ENCODE results near the gene ODC1.
"Not testable (repeated sequence)": the region's sequence is repeated elsewhere in the genome, so short reads cannot be mapped to it uniquely, and the experiment has no call there.

The ODC1 gene

GRCh38 chr2:10452956-10453904 is 5.1 kb upstream of the ODC1 start:
- DNase-seq (ENCODE audit: low spot score), result no peak

DNA sequence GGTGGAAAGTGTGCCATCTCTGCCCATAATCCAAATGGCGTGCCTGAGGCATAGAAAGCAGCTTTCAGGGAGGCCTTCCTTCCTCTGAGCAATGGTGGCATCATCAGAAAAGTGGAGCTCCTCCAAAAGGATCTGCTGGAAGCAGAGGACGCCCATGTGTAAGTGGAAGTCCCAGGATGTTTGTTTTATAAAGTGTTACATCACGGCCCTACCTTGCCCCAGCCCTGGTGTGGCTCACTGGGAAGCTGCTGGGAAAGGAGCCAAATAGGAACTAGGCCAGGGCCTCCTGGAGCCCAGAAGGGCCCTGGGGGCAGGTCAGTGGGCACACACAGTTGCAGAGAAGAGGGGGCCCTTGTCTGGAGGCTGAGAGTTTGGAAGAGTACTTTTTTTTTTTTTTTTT is 4.2 kb upstream of the ODC1 start:
- DNase-seq (ENCODE audit: low spot score), result no peak

- DNase-seq (ENCODE audit: low spot score), result no peak
These were observed 3.7 kb upstream of the ODC1 start for GRCh38 chr2:10451819-10452218.

- DNase-seq (ENCODE audit: low spot score), result no peak
These were observed 1.9 kb upstream of the ODC1 start for GRCh38 chr2:10449838-10450691.

DNA sequence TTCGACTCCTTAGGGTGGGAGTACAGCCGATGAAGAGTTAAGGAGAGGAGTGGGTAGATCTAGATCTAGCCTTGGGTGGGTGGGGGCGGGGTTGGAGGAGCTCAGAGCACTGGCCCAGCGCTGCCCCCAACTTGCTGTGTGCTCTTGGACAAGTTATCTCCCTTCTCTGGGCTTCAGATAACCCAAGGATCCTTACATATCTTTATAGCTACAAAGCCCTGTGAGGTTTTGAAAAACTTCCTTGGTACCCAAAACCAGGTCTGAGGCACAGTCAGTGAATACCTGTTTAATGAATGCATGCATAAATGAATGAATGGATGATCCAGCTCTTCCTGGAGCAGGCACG is 1.3 kb upstream of the ODC1 start:
- DNase-seq (ENCODE audit: low spot score), result no peak

- peak; percentile 98 for DNase-seq (ENCODE audit: low spot score)
These were observed 704 bp upstream of the ODC1 start for GRCh38 chr2:10448576-10449485.

- DNase-seq (ENCODE audit: low spot score), result peak; percentile 63
These were observed 730 bp downstream of the ODC1 start for GRCh38 chr2:10447300-10447894.

- DNase-seq (ENCODE audit: low spot score), result no peak
These were observed 1.5 kb downstream of the ODC1 start for GRCh38 chr2:10446631-10447030.

GRCh38 chr2:10444463-10444862 is 3.7 kb downstream of the ODC1 start:
- no peak for DNase-seq (ENCODE audit: low spot score)

DNA sequence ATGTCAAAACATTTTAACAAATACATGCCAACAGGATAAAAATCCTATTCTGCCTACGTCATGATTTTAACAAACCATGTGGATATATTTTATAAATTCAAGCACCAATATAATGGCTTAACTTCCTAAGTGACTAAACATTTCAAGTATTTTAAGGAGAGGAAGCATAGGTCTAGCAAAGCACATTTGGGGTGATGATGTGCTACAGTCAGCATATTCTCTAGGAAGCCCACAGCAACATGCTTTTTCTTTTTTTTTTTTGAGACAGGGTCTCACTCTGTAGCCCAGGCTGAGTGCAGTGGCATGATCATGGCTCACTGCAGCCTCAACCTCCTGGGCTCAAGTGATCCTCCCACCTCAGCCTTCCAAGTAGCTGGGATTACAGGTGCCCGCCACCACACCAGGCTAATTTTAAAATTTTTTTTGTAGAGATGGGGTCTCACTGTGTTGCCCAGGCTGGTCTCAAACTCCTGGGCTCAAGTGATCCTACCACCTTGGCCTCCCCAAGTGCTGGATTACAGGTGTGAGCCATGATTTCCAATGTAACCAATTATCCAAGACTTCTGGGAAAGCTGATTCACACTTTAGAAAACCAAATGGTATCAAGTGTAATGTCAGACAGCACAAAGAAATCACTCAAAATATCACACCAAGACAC is 5.5 kb downstream of the ODC1 start:
- not testable (repeated sequence) for DNase-seq (ENCODE audit: low spot score)

DNA sequence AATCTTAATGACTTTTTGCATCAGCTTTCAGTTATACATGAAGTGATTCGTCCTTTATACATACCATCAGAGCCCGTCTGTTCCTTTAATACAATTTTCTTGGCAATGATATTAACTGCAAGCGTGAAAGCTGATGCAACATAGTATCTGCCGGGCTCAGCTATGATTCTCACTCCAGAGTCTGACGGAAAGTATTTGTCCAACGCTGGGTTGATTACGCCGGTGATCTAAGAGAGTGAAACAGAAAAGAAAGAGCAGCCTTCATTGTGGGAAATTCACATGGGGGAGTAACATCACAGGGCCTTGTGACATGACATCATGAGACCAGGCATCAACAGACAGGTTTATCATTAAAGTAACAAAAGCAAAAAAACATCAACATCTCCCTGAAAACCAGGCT is 6.2 kb downstream of the ODC1 start:
- DNase-seq (ENCODE audit: low spot score), result no peak

DNA sequence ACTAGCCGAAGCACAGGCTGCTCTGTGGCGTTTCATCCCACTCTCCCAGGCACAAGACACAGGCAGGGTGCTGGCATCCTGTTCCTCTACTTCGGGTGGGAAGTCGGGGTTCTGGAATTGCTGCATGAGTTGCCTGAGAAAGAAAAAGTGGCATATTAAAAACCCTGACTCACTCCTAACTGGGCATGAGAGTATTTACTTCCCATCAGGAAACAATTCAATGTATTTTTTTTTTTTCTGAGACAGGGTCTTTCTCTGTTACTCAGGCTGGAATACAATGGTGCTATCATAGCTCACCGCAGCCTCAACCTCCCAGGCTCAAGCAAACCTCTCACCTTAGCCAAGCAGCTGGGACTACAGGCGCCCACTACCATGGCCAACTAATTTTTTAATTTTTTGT is 7.4 kb downstream of the ODC1 start:
- DNase-seq (ENCODE audit: low spot score), result no peak

DNA sequence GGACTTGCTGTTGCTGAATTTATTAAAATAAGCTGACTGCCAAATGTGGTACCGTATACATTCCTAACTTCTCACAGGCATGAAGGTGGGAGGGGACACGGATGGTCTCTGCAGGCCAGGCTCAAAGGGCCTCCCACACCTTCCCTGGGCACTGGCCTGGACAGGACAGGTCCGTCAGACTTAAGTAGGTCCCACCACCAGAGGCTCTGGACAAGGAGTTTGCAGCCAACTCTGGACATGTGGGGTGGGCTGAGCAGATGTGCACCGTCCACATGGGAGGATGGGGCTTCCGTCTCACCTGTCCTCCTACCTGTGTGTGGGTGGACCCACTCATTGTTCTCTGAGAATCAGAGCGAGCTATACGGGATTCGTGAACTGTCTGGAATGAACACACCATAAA is 8.2 kb downstream of the ODC1 start:
- DNase-seq (ENCODE audit: low spot score), result no peak

DNA sequence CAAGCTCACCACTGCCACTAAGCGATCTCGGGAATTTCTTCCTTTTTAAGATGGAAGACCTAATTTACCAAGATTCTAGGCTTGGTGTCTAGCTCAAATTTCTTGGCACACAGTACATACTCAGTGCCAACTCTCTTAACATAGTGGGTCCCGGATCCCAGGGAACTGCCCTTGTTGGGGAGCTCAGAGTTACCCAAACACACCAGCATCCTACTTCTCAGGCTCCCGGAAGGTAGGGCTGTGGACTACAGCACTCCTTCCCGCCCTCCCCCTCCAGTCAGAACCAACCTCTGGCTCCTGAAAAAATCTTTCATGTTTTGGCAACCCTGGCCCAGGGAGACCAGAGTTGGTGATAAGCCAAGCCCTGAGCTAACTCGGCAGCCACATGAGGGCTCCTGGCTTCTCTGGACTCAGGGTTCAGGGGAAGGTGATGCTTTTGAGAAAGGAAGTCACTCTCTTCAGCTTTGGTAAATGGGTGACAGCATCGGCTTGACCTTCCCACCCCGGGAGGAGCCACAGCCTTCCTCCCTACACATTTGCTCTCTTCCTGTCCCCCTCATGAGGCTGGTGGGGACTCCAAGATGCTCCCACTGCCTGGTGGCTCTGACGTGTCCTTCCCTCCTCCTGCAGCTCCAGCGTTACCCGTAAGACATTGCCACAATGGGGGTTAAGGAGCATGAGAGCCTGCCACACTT is 8.8 kb downstream of the ODC1 start:
- DNase-seq (ENCODE audit: low spot score), result no peak

- DNase-seq (ENCODE audit: low spot score), result no peak
These were observed 9.4 kb downstream of the ODC1 start for GRCh38 chr2:10438688-10439087.

DNA sequence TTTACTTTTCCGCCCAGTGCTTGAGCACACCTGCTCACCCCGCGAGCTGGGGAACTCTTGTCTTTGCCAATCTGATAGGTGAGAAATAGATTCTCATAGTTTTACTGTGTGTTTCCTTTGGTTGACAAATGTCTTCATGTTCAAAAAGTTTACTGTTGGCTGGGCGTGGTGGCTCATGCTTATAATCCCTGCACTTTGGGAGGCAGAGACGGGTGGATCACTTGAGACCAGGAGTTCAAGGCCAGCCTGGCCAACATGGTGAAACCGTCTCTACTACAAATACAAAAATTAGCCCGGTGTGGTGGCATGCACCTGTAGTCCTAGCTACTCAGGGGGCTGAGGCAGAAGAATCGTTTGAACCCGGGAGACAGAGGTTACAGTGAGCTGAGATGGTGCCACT is 10.3 kb downstream of the ODC1 start:
- DNase-seq (ENCODE audit: low spot score), result no peak

DNA sequence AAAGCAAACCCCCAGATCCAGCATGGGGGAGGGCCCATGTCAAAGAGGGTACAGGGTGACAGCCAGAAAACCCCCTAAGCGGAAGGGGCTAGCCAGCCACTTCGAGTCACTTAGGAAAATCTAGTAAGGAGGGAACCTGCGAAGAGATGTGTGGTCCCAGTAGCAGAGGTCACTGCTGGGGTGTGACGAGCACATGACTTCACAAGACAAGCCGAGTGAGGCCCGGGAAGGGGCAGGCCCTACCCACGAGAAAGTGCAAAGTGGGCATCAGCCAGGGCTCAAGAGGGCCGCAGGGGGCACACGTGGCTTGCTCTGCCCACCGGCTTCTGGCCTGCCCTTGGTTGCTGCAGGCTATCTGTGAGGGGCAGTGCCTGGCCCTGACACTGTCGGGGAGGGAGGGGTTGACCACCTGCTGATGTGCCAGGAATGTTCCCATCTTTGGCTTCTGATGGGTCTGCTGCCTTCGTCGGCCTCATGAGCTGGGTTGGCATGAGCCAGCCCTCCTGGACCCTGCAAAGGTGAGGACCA is 11.5 kb downstream of the ODC1 start:
- no peak for DNase-seq (ENCODE audit: low spot score)

GRCh38 chr2:10435820-10436204 is 12.3 kb downstream of the ODC1 start:
- DNase-seq (ENCODE audit: low spot score), result no peak

DNA sequence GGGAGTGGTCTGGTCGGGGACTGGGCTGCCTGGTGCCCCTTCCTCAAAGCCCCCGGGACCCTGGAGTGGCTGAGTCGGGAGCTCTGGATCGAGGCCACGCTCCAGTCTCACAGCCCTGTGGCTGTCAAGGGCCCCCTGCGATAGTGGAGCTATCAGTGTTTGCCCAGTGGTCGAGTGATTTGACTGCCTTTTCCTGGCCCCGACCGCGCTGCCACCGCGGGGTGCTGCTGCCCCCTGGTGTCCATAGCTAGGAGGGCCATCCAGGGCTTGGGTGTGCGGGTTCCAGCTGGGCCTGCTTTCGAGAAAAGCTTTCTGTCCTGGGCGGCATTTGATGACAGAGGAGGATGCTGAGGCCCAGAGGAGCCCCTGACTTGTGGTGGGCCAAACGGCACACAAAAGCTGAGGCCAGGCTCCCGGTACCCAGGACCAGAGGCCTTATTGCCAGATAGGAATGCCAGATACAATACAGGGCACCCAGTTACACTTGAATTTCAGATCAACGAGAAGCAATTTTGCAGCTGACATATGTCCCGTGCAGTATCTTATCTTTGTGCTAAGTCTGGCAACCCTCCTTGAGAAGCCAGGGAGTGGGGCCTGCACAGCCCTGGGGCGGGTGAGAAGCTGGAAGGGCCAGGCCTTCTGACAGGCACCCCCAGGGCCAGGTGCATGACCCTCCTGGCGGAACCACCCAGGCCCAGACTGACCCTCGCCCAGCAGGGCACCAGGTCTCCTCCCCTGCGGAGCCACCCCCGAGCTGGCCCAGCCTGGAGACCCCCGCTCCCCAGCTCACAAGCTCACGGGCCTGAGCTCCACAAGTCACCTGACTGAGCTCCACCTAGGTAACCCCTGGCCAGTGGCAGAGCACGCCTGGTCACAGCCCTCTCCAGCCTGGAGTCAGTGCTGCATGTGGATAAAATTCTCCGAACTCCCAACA is 13.0 kb downstream of the ODC1 start:
- DNase-seq (ENCODE audit: low spot score), result peak; percentile 93

Data from iPS-NIHi11 (cell line).